KBM-7 (cell line): Measurements from ENCODE around the gene QKI.
"Not testable (repeated sequence)": the region's sequence is repeated elsewhere in the genome, so short reads cannot be mapped to it uniquely, and the experiment has no call there.

Experiments
- DNase-seq: peaks from one replicate; pipeline ENCODE4 v3.0.0-alpha.2; 2015
- in situ Hi-C: fragments of 300-500 bp; cut with MboI; formaldehyde crosslinking; loops from 2 replicates; pipeline ENCODE4 v1.14.3; 2020; ENCODE audit warnings: low sequenced_read_pairs, low pct_unique_long_range_greater_than_20kb, mixed read lengths

QKI gene

DNA sequence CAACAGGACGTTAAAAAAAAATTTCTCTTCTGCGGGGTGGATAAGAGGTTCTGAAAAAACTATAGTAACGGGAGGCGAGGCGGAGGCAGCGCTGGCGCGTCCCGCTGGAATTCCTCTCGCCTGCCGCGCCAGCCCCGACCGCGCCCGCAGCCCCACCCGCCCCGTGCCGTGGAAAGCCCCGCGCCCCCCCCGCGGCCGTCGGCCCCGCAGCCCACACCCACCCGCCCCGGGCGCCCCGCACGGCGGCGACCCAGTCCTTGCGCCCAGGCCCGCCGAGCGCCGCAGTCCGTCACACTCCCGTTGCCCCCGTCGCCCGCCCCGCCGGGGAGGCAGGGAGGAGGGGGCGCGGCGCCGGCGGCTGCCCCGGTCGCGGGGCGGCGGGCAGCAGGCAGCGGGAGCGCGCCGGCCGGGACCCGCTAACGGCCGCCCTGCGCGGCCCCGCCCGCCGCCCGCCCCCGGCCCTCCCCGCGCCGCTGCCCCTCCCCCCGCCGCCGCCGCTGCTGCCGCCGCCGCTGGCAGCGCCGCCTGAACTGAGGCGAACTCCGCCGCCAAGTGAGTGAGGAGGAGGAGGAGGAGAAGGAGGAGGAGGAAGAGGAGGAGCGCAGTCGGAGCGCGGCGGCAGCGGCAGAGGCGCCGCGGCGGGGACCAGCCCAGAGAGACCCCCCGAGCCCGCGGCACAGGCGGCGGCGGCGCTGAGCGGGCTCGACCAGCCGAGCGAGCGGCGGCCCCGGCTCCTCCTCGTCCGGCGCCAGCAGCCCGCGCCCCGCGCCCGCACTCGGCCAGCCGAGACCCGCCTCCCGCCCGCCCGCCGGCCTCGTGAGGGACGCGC, at the start of gene QKI:
QKI (plus strand) TSS at position 602 of the 829 bp plus-strand sequence. CDS start 476 bp downstream, outside the sequence.
- peak; percentile 71 for DNase-seq
- in situ Hi-C loops: no loop called here

DNA sequence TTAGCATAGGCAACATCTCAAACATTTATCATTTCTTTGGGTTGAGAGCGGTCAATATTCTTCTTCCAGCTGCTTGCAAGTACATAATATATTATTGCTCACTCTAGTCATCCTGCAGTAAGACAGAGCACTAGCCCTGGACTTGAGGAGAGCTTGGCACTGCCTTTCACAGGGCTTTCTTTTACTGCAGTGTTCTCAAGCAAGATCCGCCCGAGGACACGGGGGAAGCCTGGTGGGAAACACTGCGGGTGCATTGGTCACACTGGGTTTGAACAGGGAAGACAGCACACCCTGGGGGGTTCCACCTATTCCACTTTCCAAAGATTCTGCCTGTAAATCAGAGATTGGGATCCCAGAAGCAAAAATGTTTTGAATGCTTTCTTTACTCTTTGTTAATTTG, 48.2 kb upstream of the QKI start:
- in situ Hi-C loops: no loop called here

DNA sequence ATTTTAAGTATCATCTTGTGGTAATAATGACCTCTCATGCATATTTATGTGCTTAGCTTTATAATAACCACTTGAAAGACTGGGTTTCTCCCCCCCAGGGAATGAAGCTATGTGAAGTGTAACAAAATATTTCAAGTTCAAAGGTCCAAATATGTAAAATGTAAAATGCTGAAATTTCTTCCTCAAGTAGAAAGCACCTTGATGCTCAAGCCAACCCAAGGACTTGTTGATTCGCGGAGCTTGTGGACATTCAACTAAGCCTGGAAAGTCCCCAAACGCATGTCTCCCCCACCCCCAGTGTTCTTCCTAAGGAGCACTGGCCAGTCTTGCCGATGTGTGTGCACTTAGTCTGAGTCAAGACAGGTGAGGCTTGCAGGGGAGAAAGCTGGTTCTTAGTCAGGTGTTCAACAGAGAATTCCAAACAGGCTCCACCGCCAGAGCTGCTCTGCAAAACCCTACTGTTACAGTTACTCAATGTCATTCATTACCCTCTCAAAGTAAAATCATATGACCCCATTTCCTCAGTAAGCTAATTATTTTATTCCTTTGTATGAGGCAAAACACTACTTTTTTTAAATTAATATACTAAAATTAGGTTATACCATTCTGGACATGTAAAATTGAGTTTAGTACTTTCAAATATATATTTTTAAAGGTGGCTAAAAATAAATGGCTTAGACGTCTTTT, 46.9 kb upstream of the QKI start:
- no peak for DNase-seq
- in situ Hi-C loops: no loop called here

More for the DNA sequence above, 48.2 kb upstream of the QKI start:
- DNase-seq: no peak

DNA sequence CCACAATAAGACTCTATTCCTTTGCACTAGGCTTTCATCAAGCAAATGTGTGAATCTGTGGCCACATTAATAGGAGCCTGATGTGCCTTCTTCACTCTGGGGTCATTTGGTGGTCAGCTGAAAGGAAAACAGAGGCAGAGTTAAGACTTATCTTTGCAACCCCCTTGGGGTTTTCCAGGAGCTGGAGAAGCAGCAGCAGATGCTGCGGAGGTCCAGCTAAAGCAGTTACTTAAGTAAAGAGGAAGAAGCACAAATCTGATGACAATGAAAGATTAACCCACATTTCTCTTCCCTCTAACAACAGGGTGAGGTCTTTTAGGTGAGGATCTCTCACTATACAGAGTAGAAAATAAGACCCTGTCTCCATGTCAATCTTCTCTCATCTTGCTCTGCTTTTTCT, 45.4 kb upstream of the QKI start:
- DNase-seq: no peak
- in situ Hi-C loops: no loop called here

DNA sequence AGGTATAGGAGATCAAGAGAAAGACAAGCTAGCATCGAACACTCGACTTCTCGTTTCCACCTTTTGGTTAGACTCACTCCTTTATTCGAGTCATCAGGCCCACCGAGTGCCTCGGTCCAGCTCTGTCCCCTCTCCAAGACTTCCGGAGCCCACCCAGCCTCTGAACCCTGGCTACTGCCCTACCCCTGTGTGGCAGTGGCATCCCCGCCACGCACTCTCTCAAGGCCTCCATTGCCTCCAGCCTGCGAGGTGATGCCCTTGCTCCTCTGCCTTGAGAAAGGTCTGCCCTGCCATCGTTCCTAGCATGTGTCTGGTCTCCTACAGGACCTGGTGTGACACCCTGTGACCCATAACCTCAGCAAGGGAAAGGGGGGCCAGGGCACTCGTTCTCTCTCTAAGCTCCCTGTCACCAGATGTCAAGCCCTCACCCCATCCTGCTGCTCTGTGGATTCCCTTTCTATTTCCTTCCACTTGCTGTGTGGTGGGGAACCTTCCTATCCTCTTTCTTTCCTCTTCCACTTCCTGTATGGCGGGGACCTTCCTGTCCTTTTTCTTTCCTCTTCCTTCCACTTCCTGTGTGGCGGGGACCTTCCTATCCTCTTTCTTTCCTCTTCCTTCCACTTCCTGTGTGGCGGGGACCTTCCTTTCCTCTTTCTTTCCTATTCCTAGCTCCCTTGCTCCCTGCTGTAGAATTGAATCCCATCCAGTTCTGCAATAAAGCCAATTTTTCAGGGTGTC, 44.7 kb upstream of the QKI start:
- in situ Hi-C loops: no loop called here
- no peak for DNase-seq

DNA sequence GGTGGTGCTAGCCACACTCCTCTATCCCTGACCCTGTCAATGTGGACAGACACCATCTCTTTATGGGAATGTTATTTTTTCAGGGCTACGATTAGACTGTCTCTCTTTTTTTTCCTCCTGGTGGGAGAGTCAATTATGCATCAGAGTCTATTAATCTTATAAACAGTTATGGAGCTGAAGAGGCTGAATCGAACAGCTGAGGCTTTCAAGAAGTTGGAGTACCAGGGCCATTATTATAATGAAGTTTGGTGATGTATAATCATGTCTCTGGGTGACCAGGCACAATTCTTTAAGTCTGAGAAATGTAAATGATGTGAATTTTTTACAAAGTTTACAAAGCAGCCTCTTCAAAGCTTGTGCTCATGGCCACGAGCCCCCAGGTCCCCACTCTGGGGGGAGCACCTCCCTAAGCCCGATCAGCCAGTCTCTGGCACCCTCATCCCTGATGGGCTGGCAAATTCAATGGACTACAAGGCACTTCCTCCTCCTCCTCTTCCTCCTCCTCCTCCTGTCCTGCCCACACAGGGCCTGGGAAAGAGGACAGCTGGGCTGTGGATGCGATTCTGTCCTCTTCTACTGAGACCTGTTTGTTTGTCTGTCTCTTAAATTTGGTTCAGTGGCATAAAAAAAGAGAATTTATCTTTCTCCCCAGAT, 43.9 kb upstream of the QKI start:
- in situ Hi-C loops: no loop called here
- no peak for DNase-seq

DNA sequence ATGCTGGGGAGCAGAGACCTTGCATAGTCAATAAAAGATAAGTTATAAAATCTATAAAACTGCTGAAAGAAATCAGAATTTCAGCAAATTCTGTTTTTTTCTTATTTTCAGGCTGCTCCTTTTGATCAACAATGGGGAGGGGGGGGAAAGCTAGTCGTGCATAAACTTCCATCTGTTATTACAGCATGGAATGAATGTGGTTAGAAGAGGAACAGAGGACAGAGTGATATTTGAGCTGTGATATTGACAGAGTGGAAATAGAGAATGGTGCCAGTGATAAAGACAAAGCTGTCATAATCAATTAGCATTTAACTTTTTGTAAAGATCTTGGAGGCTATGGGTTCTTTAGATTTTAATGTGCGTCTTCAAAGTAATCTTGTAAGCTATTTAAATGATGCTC, 43.4 kb upstream of the QKI start:
- DNase-seq: no peak

DNA sequence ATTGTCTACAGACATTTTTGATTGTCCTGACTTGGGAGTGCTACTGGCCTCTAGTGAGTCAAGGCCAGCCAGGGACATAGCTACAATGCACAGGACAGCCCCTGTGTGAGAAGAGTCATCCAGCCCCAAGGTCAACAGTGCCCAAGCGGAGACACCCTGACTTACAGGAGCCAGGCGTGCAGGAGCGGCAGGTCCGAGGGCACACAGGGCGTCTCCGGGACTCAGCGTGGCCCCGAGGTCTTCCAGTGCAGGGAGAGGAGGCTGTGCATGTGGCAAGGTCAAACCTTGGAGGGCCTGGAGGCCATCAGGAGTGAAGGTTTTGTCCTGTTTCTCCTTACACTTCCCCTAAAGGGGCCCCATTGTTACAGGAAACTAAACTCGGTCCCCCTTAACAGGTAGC, 41.3 kb upstream of the QKI start:
- DNase-seq: no peak
- in situ Hi-C loops: no loop called here

More for the DNA sequence above, 43.4 kb upstream of the QKI start:
- in situ Hi-C loops: no loop called here

DNA sequence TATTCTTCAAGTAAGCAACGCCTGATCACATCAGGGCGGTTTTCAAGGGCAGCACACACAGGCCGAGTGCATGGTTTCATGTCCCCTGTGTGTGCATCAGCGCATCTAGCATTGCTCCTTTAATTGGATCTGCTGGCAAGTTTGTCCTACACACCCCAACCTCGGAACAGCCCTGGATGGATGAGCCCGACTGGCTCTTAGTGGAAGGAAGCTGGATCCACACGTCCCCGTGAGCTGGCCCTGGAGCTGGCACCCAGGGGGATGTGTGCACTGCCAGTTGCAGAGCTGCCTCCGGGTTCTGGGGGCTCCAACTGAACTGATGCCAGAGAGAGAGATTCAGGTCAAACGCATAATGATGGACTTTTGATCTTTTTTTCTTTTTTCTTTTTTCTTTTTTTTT, 39.2 kb upstream of the QKI start:
- no peak for DNase-seq
- in situ Hi-C loops: no loop called here

DNA sequence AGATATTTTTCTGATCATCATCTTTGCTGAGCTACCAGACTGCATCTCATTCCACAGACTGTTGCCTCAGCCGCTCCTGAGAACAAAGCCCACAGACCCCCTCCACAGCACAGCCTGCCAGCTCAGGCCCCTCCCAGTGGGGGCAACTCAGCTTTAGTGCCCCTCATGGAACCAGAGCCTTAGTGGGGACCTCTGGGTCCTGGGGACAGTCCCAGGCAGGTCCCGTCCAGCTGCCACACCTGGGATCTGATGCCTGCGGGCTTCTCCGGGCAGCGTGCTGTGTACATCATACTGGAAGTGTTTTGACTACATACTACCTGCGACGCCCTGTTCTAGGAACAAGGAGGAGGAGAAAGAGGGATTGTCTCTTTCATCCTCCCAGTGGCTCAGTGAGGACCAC, 38.3 kb upstream of the QKI start:
- no peak for DNase-seq
- in situ Hi-C loops: no loop called here

DNA sequence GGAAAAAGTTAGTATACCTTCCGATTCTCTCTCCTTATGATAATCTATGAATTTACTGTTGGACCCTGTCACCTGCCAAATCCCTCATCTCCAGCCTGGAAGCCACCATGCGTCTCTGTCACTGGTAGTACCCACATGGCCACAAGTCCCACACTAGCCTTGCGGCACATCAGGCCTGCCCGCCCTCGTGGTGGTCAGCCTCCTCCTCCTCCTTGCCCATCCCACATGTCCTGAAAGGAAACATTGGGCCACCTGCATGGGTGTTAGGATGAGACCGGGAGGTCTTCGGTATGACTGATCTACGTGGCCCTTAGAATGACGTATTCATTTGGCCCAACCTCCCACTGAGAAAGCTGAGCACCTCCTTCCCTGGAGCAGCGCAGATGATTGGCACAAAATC, 37.0 kb upstream of the QKI start:
- in situ Hi-C loops: no loop called here
- no peak for DNase-seq

DNA sequence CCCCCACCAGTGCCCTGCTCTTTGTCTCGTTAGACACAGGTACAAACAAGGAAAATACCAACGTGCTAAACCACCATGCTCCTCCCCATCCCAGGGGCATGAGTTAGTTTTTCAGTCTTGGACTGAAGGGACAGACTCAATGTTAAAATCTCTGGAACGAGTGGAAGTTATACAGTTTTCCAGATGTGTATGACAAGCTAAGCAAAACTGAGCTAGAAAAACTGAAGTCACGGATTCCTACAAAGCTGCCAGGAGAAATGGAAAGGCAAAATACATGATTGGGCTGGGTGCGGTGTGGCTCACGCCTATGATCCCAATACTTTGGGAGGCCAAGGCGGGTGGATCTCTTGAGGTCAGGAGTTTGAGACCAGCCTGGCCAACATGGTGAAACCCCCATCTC, 34.3 kb upstream of the QKI start:
- in situ Hi-C loops: no loop called here
- no peak for DNase-seq

DNA sequence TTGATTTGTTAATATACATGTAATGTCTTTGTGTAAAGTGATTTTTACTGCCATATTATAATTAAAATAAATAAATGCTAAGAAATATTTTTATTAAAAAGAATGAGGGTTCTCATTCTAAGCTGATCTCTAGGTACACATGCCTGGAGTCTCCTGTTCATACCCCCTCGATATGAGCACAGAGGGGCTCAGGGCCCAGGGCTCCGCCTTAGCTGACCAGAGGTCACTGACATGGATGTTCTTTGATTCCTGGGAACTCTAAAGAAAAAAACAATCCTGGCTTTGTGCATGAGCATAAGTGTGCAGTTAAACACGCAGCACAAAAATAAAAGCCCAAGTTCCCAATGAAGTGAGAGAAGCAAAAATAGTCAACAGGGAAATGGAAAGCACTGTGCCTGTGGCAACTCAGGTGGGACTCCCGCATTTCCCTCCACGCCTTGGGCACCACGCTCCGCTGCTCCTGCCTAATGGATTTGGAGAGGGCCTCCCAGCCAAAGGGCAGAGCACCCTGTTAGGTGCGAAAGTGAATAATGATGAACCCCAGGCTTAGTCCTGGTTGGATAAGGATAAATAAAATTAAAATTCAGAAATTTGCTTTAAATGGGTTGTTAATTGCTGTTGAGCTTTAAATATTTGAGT, 33.3 kb upstream of the QKI start:
- DNase-seq: no peak
- in situ Hi-C loops: no loop called here

DNA sequence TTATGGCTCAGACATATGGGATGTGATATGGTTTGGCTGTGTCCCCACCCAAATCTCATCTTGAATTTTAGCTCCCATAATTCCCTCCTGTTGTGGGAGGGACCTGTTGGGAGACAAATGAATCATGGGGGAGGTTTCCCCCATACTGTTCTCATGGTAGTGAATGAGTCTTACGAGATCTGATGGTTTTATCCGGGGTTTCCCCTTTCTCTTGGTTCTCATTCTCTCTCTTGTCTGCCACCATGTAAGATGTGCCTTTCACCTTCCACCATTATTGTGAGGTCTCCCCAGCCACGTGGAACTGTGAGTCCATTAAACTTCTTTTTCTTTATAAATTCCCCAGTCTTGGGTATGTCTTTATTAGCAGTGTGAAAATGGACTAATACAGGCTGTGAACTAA, 31.1 kb upstream of the QKI start:
- in situ Hi-C loops, DNase-seq: not testable (repeated sequence)

DNA sequence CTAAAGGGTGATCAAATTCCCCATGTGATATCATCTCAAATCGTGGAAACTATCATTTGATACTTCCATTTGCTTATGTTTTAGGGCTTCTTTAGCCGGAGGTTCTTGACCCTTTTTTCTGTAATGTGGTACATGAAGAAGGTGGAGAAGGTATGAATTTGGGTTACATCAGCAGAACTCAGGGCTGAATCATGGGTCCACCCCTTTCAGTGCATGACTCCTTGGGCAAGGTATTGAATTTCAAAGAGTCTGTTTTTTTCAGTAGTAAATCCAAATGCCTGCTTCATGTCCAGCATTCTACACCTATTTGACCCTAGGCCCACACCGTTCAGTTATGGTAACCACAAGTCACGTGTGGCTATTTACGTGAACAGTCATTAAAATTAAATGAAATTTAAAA, 30.6 kb upstream of the QKI start:
- in situ Hi-C loops: no loop called here
- DNase-seq: no peak

DNA sequence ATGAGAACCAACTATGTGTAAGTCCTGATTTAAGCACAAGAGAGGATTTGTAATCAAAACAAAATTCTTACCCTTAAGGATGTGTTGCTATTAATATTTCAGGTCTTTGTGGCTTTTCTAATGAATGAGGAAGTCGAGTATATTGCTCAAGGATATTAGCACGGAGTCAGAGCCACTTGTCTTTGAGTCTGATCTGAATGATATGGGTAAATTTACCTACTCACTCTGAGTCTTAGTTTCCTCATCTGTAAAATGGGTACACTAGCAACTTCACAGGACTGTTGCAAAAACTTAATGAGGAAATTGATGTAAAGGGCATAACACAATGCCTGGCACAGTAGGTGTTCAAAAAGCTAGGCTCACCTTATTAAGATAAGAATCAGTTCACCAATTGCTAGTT, 30.0 kb upstream of the QKI start:
- DNase-seq: peak; percentile 59
- in situ Hi-C loops: no loop called here

DNA sequence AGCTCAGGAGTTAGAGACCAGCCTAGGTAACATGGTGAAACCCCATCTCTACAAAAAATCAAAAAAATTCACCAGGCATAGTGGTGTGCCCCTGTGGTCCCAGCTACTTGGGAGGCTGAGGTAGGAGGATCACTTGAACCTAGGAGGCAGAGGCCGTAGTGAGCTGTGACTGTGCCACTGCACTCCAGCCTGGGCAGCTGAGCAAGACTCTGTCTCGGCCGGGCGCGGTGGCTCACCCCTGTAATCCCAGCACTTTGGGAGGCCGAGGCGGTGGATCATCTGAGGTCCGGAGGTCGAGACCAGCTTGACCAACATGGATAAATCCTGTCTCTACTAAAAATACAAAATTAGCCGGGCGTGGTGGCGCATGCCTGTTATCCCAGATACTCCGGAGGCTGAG, 29.0 kb upstream of the QKI start:
- in situ Hi-C loops, DNase-seq: not testable (repeated sequence)

DNA sequence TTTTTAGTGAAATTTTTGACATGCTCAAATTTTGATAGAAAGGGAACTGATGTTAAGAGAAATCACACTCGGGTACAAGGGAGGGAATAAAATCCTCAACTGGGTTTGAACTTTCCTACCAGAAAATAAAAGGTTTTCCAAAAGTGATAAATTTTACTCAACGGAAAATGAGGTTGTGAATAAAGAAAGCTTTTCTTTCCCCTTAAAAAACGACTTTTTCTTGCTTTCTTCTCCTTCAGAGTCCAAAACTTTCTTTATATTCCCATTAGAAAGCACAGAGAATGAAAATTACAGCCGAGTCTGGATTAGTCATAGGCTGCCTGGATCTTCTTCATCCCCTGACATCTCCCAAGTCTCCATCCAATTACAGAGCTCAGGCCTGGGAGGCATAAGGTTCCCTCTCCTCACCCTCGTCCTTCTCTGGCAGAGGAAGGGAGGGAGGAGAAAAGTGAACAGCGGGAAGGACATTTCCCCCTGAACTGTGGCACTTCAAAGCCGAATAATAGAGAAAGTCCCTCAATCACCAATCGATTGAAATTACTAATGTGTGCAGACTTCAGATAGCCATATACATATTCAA, 28.1 kb upstream of the QKI start:
- DNase-seq: no peak
- in situ Hi-C loops: no loop called here

DNA sequence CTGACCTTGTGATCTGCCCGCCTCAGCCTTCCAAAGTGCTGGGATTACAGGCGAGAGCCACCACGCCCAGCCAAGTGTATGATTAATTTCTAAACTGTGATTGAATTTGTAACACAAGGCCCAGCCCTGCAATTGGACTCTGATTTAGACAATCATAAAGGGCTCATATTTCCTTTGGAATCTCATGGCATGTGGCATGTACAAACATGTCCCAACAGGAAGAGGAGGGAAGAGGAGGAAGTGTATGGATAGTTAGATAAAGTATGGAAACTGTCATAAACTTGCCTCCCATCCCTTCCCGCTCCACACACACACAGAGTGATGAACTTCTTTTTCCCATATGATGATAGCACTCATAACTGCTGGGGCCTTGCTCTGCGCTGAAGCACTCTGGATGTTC, 27.2 kb upstream of the QKI start:
- no peak for DNase-seq
- in situ Hi-C loops: no loop called here
